HG03135 (cell line): ENCODE measurements around the gene KIF26B.

Experiments
- ATAC-seq: cut with Tn5 transposase; IDR thresholded peaks from one replicate; pipeline ENCODE4 v1.9.1; 2021; ENCODE audit warnings: mild to moderate bottlenecking, moderate library complexity; ENCODE audit not compliant: unreplicated experiment

Gene KIF26B

GRCh38 chr1:245270972-245271371, 116.2 kb downstream of the KIF26B start:
- ATAC-seq = no peak

- no peak for ATAC-seq
Observed at GRCh38 chr1:245272676-245273075, 117.9 kb downstream of the KIF26B start.

- ATAC-seq = no peak
Observed at GRCh38 chr1:245276445-245276844, 121.7 kb downstream of the KIF26B start.

GRCh38 chr1:245277276-245277675, 122.5 kb downstream of the KIF26B start:
- ATAC-seq = no peak

- no peak for ATAC-seq
Observed at GRCh38 chr1:245278846-245279245, 124.1 kb downstream of the KIF26B start.

GRCh38 chr1:245279346-245279745, 124.6 kb downstream of the KIF26B start:
- no peak for ATAC-seq

- no peak for ATAC-seq
Observed at GRCh38 chr1:245283001-245283400, 128.2 kb downstream of the KIF26B start.

GRCh38 chr1:245285168-245285567, 130.4 kb downstream of the KIF26B start:
- no peak for ATAC-seq

GRCh38 chr1:245288796-245289195, 134.0 kb downstream of the KIF26B start:
- ATAC-seq = no peak

GRCh38 chr1:245290836-245291235, 136.1 kb downstream of the KIF26B start:
- no peak for ATAC-seq

- no peak for ATAC-seq
Observed at GRCh38 chr1:245291351-245291750, 136.6 kb downstream of the KIF26B start.

GRCh38 chr1:245292141-245292540, 137.4 kb downstream of the KIF26B start:
- ATAC-seq = no peak

- no peak for ATAC-seq
Observed at GRCh38 chr1:245292553-245292952, 137.8 kb downstream of the KIF26B start.

GRCh38 chr1:245294020-245294419, 139.2 kb downstream of the KIF26B start:
- no peak for ATAC-seq

- no peak for ATAC-seq
Observed at GRCh38 chr1:245298781-245299180, 144.0 kb downstream of the KIF26B start.

GRCh38 chr1:245301162-245301580, 146.4 kb downstream of the KIF26B start:
- no peak for ATAC-seq

- no peak for ATAC-seq
Observed at GRCh38 chr1:245301921-245302320, 147.1 kb downstream of the KIF26B start.

GRCh38 chr1:245304698-245305097, 149.9 kb downstream of the KIF26B start:
- ATAC-seq = no peak

GRCh38 chr1:245306020-245306419, 151.2 kb downstream of the KIF26B start:
- ATAC-seq = no peak

- no peak for ATAC-seq
Observed at GRCh38 chr1:245306628-245307410, 152.0 kb downstream of the KIF26B start.

GRCh38 chr1:245310571-245311531, 156.1 kb downstream of the KIF26B start:
- ATAC-seq = no peak
